ENCODE data around the gene OR51G2. TPM values are rescaled to one million over a fixed set of nuclear protein-coding genes. Genes with fewer than 3 reads are reported as not detected.

OR51G2 gene, protein sequence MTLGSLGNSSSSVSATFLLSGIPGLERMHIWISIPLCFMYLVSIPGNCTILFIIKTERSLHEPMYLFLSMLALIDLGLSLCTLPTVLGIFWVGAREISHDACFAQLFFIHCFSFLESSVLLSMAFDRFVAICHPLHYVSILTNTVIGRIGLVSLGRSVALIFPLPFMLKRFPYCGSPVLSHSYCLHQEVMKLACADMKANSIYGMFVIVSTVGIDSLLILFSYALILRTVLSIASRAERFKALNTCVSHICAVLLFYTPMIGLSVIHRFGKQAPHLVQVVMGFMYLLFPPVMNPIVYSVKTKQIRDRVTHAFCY
- total RNA-seq (not detected), polyA plus RNA-seq (not detected)
- long read RNA-seq, donor 1: 0 reads
- long read RNA-seq, donor 2: 0 reads
- long read RNA-seq, donor 3: 0 reads
- long read RNA-seq, donor 4: 0 reads
- long read RNA-seq, donor 5: 0 reads

- Histone ChIP-seq H3K4me1 (ENCODE audit: control insufficient read depth in 5 of 5, insufficient read depth in 5 of 5, low read length in 5 of 5) (no peaks in the 10 kb centered on the region), H3K27me3 (ENCODE audit: control insufficient read depth in 3 of 3, insufficient read depth in 3 of 3, low read length in 2 of 3) (no peaks in the 10 kb centered on the region), H3K27ac (ENCODE audit: low read depth in 1 of 2, low read length in 1 of 2) (no peak within 1 kb of the TSS), H3K9ac (ENCODE audit: insufficient read depth in 1 of 2, low read length in 2 of 2) (no peak within 1 kb of the TSS), H3K36me3 (ENCODE audit: control insufficient read depth in 4 of 4, insufficient read depth in 4 of 4, low read length in 4 of 4) (no peaks in the 10 kb centered on the region), H3K9me3 (ENCODE audit: control insufficient read depth in 4 of 4, insufficient read depth in 3 of 4, low read length in 3 of 4) (peaks cover 0 to 3% (median 1%) of the 10 kb centered on the region in 4 donors), H3K4me3 (no peak within 1 kb of the TSS)
- ATAC-seq (ENCODE audit: insufficient read depth, low FRiP score): no peak
- DNase-seq: no peak
- 87 to 93% methylated on average over 4 of the region's 4 CpGs for WGBS, 2 donors
- no peak for TF ChIP-seq CTCF (IDR thresholded peaks at IDR 0.05; ENCODE audit: control extremely low read depth, extremely low read depth)
These were observed at the start of gene OR51G2 for GRCh38 chr11:4919250-4919649. OR51G2 (minus strand) TSS chr11:4919350; CDS start chr11:4915663, 3,687 bp downstream.

GRCh38 chr11:4962816-4963215 lies 43.7 kb upstream of the OR51G2 start:
- H3K9ac ChIP-seq (ENCODE audit: insufficient read depth in 1 of 2, low read length in 2 of 2): no peak overlapping the region
- H3K36me3 ChIP-seq (ENCODE audit: control insufficient read depth in 4 of 4, insufficient read depth in 4 of 4, low read length in 4 of 4): no peaks in the 10 kb centered on the region
- WGBS, 2 donors: 58 to 82% methylated on average over 1 of the region's 1 CpG
- no peaks in the 10 kb centered on the region for H3K4me1 ChIP-seq (ENCODE audit: control insufficient read depth in 5 of 5, insufficient read depth in 5 of 5, low read length in 5 of 5)
- no peak overlapping the region for H3K27ac ChIP-seq (ENCODE audit: low read depth in 1 of 2, low read length in 1 of 2)
- DNase-seq (no peak), ATAC-seq (ENCODE audit: insufficient read depth, low FRiP score) (no peak)
- no peak overlapping the region for H3K4me3 ChIP-seq
- TF ChIP-seq CTCF (IDR thresholded peaks at IDR 0.05; ENCODE audit: control extremely low read depth, extremely low read depth): no peak
- H3K9me3 ChIP-seq (ENCODE audit: control insufficient read depth in 4 of 4, insufficient read depth in 3 of 4, low read length in 3 of 4): no peaks in the 10 kb centered on the region
- H3K27me3 ChIP-seq (ENCODE audit: control insufficient read depth in 3 of 3, insufficient read depth in 3 of 3, low read length in 2 of 3): no peaks in the 10 kb centered on the region

DNA sequence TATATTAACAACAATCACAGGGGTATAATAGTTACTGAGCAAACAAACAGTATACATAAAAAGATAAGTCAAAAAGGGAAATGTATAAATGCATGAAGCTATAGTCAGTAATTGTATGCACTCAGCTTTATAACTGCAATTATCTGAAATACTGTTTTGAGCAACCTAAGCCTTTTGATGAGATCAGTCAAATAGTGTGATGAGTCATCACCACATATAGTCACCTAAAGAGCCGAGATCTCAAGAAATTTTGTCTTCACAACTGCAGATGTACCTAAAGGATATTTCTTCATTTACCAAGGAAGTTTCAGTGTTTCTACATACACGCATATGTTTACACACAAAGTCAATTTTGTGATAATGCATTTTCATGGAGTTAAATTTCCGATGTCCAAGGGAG lies 41.7 kb upstream of the OR51G2 start:
- H3K4me1 ChIP-seq (ENCODE audit: control insufficient read depth in 5 of 5, insufficient read depth in 5 of 5, low read length in 5 of 5): no peaks in the 10 kb centered on the region
- H3K27ac ChIP-seq (ENCODE audit: low read depth in 1 of 2, low read length in 1 of 2): no peak overlapping the region
- no peak overlapping the region for H3K4me3 ChIP-seq
- DNase-seq: no peak
- no peak for ATAC-seq (ENCODE audit: insufficient read depth, low FRiP score)
- no peaks in the 10 kb centered on the region for H3K27me3 ChIP-seq (ENCODE audit: control insufficient read depth in 3 of 3, insufficient read depth in 3 of 3, low read length in 2 of 3)
- no peak overlapping the region for H3K9ac ChIP-seq (ENCODE audit: insufficient read depth in 1 of 2, low read length in 2 of 2)
- no peaks in the 10 kb centered on the region for H3K36me3 ChIP-seq (ENCODE audit: control insufficient read depth in 4 of 4, insufficient read depth in 4 of 4, low read length in 4 of 4)
- no peaks in the 10 kb centered on the region for H3K9me3 ChIP-seq (ENCODE audit: control insufficient read depth in 4 of 4, insufficient read depth in 3 of 4, low read length in 3 of 4)
- 77 to 83% methylated on average over 3 of the region's 3 CpGs for WGBS, 2 donors
- TF ChIP-seq CTCF (IDR thresholded peaks at IDR 0.05; ENCODE audit: control extremely low read depth, extremely low read depth): no peak

Data from lung (tissue), 16 donors.